Femur (tissue), 1 donor: ENCODE data around the gene ADGB.
"Not testable (repeated sequence)": the region's sequence is repeated elsewhere in the genome, so short reads cannot be mapped to it uniquely, and the experiment has no call there.

Experiments used
- DNase-seq: peaks from one replicate; pipeline ENCODE4 v3.0.0-alpha.2; 2017

Gene ADGB

DNA sequence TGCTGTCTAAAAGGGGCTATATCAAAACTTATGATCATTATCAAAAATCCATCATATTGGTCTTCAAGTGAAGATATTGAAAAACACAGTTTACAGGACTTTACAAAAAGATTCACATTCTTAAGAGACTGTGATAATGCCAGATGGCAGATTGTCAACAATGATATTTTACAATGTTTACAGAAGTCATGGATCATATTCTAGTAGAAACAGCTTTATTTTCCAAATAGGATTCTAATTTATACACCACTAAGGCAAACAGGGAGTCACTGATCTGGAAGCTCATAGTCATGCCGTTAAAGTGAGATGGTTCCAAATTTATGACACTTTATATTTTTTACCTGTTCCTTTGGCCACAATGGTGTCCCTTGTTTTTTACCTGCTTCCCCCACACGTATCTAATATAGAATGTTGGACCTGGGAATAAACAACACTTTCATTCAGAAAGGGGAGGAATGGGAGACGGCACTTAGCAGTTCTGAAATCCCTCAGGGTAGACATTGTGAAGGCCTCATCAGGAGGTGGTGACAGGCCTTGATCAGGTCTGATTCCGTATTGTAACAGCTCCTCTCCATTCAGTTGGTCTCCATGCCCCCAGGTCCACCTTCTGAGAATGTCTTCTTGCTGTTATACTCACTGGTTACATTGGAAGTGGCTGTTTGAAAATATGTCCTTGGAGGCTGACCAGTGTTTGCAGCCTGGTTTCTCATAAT lies 228.6 kb downstream of the ADGB start:
- no peak for DNase-seq

DNA sequence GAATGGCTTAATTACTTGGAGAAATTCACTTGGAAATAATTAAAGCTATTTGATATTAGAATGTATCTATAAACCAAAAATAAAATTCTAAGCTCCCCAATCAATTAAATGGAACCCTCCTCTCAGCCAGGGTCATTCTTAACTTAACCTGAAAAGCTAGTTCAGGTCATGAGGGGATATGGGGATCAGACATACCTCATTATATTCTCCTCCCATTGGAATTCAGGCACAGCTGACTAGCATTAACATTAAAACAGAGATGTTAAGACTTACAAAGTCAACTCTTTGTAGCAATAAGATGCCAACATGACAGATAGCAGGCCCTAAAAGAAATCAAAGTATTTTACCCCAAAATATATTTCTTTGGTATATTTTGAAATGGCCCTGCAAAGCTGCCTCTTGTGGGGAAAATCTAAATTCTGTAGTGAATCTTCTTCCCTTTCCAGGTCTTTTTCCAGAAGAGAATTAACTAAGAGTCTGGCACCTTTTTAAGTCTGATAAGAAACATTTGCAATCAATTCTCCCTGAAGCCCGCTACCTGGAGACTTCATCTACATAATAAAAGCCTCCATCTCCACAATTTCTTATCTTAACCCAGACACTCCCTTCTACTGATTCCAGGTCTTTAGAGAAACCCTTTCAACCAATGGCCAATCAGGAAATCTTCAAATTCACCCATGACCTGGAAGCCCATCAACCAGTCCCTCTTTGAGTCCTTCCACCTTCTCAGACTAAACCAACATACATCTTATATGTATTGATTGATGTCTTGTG lies 231.2 kb downstream of the ADGB start:
- no peak for DNase-seq

DNA sequence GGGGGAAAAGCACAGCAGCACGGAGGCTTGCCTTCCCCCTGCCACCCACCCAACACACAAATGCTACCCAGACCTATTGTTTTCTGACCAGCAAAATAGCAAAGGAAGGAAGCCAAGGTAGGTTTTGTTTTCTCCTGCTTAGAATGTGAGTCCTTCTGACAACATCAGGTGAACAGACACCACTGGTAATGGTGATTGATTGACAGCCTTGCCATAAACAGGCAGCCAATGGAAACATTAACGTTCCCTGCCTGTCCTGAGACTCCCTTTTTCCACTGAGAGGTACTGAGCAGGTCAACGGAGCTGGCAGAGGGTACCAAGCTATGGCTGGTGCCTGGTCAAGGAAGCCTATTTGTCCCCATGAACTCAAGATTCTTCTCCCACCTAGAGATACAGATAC lies 234.4 kb downstream of the ADGB start:
- no peak for DNase-seq

DNA sequence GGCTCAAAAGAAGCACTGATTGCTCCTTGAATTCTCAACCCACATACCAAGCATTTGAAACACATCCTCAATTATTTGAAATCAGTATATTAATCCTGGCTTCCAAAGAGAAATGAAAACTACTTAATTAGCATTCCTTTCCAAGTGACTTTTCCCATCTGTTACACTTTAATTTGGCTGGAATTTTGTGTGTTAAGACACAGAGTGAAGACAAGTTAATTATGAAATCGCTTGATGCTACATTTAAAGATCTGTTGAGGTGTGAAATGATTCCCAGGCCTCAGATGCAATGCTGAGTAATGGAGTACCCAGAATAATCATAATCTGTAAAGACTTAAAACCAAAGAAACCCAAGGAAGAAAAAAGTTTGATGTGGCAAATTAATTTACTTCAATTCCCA lies 241.4 kb downstream of the ADGB start:
- no peak for DNase-seq

DNA sequence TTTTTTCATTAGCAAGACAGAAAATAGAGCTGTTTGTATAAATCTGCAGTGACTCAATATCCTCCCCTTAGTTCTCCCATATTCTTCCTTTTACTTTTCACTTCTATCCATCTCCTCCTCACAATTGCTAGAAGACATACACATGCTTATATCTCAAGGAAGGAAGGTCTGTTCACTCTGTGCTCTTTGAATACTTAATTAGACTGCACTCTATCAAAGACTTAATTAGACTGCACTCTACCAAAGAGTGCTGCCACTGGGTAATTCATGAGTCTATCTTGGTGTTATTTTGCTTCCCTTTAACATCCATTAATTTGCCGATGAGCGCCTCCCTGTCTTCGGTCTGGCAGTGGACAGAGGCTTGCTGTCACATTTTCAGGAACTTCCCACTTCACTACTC lies 241.9 kb downstream of the ADGB start:
- DNase-seq: no peak

DNA sequence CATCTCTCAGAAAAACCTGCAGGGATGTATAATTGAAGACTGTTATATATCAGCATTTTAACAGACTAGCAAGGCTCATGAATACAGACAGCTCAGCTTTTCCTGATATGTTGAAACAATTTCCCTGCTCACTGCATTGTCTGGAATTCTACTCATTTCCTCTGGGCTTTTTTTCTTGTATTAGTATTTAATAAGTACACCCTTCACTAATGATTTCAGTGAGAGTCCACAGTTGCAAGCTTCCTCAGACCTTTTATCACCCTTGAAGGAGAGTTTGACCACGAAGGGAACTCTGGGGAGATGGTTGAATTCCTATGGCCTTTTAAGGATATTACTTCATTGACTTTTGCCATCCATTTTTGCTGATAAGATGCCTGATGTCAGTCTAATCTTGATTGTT lies 248.7 kb downstream of the ADGB start:
- no peak for DNase-seq

DNA sequence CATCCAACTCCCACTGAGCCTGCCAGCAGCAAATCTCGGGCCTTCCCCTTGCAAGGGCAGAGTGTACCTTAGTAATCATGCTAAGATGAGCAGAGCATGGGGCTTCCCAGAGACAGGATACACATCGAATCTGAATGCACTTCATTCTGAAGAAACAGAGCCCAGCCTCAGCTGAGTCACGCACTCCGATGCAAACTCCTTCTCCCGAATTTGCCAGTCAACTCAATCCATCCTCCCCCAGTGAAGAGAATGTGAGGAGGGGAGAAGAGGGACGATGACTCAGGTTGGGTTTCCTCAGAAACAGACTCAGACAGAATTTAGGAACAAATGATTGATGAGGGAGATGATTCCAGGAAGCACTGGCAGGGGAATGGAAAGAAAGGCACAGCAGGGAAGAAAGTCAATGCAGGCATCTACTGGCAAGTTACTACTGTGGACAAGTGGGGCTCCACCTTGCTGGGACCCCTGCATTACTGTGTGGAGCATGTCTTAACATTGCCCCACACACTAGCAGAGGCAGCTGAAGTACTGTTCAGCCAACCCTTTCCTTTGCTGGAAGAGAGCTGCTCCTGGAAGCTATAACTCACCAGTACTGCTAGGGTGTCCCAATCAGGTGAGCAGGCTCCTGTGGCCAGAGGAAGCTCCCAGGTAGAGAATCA lies 251.6 kb downstream of the ADGB start:
- no peak for DNase-seq

DNA sequence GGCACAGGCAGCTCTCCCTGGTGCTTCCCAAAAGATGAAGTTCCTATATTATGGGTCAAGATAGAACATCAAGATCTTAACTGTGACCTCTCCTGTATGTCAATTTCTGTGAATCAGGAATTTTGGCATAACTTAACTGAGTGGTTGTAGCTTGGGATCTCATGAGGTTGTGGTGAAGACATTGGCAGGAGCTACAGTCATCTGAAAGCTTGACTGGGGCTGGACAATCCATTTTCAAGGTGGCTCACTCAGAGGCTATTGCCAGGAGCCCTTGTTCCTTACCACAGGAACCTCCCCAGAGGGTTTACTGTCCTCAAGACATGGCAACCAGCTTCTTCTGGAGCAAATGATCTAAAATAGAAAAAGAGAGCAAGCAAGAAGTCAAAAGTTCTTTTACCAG lies 252.2 kb downstream of the ADGB start:
- no peak for DNase-seq

DNA sequence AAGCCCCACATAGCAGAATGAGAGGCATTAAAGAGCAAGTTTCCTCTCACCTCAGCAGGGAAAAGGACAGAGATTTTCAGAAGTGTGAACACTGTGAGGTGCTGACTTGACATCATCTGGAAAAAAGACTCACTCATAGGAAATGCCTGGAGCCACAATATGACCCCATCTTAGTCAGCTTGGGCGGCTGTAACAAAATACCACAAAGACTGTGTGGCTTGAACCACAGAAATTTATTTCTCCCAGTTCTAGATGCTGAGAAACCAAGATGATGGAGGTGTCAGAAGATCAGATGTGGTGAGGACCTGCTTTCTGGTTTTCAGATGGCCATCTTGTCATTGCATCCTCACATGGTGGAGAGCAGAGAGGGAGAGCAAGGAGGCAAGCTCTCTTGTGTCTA lies 253.1 kb downstream of the ADGB start:
- DNase-seq: no peak

DNA sequence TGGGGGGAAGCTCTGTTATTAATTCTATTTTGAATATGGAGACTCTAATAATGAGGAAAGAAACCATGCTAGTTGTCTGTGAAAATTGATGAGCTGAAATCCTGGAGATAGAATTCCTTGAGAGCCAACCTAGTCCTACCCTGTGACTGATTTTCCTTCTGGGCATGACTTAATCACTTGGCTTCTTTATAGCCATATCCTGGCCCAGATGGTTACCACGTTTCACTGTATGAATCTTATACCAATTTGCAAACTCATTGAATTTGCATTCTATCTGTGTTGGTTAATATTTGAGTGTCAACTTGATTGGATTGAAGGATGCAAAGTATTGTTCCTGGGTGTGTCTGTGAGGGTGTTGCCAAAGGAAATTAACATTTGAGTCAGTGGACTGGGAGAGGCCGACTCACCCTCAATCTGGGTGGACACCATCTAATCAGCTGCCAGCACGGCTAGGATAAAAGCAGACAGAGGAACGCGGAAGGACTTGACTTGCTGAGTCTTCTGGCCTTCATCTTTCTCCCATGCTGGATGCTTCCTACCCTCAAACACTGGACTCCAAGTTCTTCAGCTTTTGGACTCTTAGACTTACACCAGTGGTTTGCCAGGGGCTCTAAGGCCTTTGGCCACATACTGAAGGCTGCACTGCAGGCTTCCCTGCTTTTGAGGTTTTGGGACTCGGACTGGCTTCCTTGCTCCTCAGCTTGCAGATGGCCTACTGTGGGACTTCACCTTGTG lies 255.9 kb downstream of the ADGB start:
- not testable (repeated sequence) for DNase-seq

DNA sequence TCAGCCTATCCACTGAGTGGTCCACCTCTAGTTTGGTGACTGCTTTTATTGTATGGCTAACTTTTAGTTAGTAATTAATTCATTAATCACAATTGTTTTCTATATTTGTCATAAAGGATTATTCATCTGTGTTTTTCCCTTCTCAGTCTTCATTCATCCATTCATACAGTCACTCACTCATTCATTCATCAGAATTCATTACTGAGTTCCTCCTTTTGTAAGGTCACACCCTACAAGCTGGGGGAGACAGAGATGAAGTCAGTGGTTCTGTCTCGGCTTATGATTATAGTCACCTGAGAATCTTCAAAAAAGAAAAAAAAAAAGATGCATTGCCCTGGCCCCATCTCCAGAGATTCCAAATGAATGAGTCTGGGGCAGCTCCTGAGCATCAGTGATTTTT lies 257.1 kb downstream of the ADGB start:
- no peak for DNase-seq

DNA sequence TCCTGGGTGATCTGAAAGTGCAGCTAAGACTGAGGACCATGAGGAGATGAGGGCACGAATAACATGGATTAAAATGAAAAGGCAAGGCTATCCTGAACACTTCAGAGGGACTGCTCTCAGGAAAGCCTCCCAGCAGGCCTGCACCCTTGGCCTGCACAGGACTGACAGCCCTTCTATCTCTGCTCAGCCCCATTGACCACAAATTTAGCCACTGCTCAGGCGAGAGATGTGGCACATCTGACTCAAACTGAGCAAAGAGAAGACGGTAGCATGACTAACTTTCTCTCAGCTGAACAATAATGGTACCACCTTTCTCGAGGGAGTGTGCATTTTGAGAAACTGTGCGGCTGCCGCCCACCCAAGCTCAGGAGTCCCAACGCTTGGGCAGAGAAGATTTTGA lies 257.5 kb downstream of the ADGB start:
- DNase-seq: no peak

DNA sequence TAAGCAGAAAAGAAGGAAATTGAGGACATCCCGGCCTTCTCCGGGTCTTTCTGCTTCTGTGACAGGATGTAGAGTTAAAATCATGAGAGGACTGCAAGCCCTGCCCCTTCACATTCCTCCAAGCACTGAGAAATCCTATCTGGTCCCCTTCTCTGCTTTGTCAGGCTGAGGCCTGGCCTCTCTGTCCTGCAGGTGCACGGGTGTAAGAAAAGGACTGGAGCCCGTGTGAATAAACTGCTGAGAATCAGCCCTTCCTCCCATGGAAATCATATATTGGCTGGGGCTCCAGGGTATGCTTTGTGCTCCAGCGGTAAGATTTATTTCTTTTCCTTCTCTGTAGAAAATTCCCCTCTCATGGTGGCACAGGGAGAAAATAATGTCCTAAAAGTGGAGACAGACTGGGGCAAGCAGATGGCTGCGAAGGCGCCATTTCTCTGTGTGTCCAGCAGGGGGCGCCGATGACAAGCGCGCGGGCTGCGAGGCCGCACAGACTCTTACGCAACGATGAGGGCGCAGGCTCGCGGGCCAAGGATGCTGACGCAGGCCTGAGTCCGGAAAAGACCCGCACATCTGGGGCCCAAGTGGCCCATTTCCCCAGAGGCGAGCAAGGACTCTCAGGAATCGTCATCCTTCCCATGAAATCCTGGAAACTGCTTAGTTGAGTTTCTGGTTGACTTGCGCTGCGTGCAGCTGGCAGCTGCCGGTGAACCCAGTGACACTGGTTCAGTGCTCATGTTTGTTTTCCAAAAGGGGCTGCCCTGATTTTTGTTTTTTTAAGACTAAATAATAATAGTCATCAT lies 258.6 kb downstream of the ADGB start:
- peak; percentile 89 for DNase-seq

DNA sequence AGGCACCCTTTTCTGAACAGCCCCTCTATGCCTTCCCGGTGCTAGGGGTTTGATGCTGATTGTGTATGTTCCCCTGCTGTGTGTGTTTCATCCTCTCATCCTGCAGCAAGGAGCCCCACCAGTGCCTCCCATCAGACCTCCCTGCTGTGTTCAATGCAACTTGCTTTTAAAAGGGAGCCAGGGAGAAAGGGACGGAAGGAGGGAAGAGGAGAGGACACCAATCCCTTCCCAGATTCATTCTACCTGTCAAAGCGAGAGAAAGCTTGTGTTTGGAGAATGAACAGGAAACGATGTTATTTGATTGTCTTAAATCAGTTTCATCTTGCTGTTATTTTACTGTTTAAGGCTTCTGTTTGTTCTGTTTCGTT lies 259.2 kb downstream of the ADGB start:
- no peak for DNase-seq

DNA sequence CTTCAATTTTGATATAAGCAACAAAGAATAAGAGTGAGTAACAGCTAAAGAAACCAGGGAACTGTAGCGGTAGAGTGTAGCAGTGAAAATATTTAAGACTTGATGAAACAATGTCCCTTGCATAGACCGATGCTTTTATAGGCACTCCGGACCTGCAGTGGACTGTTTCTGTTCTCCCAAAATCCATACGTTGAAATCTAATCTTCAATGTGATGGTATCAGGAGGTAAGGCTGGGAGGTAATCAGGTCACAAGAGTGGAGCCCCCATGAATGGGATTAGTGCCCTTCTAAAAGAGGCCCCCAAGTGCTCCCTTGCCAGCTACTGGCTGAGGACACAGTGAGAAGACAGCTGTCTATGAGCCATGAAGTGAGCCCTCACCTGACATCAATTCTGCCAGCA lies 260.4 kb downstream of the ADGB start:
- DNase-seq: no peak

DNA sequence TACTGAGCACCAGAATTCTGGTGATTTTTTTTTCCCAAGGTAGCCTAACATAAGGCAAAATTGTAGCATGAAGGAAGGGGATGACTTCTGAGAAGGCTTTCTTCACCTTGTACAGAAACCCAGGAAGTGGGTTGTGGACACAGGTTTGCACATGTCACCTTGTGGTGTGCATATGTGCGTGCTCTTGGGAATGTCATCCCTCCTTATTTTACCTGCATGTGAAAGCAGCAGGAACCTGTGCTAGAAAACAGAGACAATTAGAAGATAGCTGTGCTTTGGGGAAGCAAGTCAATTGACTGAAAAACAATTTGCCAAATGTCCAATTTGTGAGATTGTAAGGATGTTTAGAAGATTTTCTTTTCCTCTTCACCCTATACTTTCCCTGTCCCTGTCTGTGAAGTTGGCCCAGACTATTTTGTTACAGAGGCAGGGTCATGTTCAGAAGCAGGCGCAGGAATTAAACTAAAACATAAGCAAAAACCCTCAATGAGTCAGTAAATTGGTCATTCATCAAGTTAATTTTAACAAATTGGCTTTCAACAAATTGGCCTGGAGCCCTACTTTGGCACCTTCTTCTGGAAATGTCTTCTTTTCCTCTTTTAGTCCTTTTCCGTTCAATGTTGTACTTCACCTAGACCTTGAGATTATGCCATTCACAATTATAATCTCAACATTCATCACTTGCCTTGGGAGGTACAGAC lies 261.2 kb downstream of the ADGB start:
- no peak for DNase-seq

DNA sequence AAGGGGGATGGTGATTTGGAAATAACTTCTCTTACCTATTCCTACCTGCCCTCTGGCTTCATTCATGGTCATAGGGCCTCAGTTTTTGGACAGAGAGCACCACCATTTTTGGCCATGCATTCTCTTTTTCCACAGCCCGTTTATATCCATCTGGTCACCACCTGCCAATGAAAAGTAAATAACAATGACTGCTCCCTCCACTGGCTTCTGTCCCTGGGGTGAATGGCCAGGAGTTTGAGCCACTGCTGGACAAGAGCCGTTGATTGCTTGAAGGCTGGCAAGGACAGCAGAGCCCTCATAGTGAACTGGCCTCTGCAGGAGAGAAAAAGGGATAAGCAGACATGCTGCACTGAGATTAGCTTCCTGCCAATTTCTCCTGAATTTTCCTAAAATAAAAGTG lies 261.8 kb downstream of the ADGB start:
- DNase-seq: no peak

DNA sequence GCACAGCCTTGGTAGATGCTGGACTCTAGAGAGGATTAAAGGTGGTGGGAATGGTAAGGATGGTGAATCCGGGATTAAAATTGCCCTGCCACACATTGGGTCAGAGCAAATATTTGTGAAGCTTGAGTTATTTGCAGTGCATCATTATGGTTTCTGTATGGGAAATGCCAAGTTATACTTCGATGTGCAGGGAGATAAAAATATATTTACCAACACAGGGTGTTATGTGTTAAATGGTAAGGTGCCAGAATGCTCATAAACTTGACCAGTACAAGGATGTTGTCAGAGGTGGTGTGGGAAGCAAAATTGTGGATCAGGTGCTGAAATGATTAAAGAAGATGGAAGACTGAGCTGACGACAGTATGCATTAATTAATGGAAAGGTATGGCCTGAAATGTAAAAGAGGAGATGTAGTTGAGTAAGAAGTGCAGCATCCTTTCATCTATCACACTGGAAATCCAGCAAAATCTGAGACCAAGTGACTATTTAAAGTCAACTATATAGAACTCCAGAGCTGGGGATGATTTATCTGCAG lies 262.3 kb downstream of the ADGB start:
- DNase-seq: no peak

DNA sequence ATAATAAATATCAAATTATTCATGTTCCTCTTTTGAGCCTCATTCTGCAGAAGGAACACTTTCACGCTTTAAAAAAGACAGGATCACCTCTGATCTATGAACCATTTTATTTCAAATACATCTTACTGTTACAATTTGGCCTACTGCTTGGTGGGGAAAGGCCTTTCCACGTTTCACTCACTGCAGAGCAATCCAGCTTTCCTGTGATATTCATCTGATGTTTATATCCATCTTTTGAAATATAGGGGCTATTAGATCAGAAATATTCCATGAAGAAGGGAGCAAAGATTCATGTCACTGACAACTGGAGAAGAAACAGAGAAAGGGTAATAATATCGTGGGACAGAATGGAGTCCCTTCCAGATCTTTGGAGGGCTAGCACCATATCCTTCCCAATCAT lies 262.9 kb downstream of the ADGB start:
- no peak for DNase-seq

DNA sequence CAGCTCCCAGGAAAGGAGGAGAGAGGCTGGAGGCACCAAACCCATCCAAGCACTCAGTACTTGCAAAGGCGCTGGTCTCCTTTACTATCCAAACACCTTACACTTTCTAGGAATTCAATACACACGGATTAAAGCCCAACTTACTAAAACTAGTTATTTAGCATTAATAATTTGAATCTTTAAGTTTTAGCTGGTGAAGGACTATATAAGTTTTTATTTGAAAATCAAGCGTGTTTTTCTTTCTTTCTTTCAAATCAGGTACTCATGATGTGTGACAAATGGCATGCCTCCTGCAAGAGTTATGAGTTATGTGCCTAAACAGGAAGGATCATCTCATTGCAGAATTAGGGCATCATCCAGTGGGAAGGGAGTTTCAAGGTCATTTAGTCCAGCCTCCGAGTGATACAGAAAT lies 263.7 kb downstream of the ADGB start:
- DNase-seq: no peak

DNA sequence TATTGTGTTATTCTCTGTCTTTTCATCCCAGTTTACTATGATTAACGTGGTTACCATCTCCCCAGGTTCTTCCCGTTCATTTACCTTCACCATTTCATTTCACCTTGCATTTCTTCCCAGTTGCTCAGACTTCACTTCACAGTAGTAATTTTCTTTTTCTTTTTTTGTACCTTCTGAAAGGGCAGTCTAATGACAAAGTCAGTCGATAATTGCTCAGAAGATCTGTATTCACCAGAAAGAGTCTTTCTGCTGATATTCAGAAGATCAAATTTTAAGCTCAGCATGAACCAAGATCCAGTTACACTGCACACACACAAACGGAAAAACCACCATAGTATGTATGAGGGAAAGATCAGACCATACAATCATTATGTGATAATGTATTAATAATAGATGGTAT lies 265.5 kb downstream of the ADGB start:
- no peak for DNase-seq

DNA sequence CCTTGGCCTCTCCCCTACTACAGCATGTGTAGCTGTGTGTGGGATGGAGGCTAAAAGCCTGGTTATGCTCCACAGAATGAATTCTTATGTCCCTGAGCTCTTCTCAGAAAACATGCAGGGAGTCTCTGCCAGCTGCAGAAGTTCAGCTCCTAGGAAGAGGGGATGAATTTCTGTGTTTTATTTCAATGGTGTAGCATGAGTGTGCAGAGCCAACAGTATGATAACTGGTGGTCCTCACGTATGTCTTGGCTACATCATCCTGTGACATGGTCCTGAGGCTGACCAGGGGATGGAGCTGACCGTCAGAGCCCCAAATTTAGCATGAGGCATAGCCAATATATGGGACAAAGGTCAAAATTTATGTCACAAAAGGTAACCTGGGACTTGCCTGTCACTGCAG lies 266.1 kb downstream of the ADGB start:
- no peak for DNase-seq
